HG03095 (cell line): ENCODE results near the gene SLC66A1.
A peak's percentile ranks its signal among the peaks of the same experiment; 100 is the strongest.
"Not testable (repeated sequence)": the region's sequence is repeated elsewhere in the genome, so short reads cannot be mapped to it uniquely, and the experiment has no call there.

Experiments used
- ATAC-seq: cut with Tn5 transposase; IDR thresholded peaks from one replicate; pipeline ENCODE4 v1.9.1; 2021; ENCODE audit warnings: moderate library complexity; ENCODE audit not compliant: unreplicated experiment

SLC66A1 gene

DNA sequence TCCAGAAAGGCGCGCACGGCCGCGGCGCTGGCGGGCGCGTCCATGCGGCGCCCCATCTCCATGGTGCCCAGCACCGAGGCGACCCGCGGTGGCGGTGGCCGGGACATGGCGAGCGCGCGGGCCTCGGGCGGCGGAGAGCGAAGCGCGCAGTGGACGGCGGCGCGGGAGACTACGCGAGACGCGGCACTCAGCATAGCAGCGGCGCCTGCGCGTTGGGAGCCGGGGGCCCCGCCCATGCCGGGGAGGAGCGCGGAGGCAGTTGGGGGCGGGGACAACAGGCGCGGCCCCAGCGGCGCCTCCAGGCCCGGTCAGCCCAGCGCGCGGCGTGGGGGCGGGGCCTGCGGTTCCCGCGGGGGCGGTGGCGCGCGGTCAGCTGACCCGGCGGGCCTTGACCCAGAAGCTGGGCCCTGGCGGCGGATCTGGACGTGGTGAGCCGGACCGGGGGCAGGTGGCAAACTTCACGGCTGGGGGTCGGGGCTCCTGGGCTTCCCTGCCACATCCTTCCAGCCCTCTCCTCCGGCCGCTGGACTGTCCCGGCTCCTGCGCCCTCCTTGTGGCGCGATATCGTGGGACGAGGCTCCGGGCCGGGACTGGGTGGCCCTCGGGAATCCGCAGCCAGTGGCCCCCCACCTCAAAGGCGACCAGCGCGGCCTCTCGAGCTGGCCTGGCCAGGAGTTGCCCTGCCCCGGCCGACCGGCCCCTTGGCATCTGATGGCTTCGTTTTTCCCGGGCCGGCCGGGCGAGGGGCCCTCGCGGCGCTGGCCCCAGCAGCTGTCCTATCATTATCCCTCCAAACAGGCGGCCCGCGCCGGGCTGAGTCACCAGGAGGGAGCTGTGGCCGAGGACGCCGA, at the start of gene SLC66A1, which contains the start of gene AKR7A2:
SLC66A1 (plus strand) TSS at position 396 of the 851 bp plus-strand sequence. CDS start 5,352 bp downstream, outside the sequence.
AKR7A2 (minus strand) TSS at position 214 of the 851 bp plus-strand sequence; CDS start at position 194, 20 bp downstream.
- peak; percentile 54 for ATAC-seq

GRCh38 chr1:19262744-19263143, 49.4 kb upstream of the SLC66A1 start:
- ATAC-seq = no peak

DNA sequence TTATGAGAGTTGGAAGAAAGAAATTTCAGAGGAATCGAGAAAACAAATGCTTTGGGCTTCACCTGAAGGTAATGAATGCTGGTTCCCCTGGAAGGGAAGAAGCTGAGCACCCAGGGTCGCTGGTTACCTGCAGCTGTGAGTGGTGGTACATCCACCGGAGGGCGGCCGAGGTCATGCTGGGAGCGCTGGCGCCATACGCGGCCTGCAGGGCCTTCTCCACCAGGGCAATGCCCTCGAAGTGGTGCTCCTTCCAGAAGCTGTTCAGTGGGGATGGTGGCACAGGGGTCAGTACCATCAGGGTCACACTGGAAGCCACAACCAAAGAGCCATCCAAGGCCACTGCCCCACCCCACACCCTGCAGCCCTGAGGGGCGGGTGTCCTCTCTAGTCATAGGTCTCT, 43.7 kb upstream of the SLC66A1 start:
- no peak for ATAC-seq

DNA sequence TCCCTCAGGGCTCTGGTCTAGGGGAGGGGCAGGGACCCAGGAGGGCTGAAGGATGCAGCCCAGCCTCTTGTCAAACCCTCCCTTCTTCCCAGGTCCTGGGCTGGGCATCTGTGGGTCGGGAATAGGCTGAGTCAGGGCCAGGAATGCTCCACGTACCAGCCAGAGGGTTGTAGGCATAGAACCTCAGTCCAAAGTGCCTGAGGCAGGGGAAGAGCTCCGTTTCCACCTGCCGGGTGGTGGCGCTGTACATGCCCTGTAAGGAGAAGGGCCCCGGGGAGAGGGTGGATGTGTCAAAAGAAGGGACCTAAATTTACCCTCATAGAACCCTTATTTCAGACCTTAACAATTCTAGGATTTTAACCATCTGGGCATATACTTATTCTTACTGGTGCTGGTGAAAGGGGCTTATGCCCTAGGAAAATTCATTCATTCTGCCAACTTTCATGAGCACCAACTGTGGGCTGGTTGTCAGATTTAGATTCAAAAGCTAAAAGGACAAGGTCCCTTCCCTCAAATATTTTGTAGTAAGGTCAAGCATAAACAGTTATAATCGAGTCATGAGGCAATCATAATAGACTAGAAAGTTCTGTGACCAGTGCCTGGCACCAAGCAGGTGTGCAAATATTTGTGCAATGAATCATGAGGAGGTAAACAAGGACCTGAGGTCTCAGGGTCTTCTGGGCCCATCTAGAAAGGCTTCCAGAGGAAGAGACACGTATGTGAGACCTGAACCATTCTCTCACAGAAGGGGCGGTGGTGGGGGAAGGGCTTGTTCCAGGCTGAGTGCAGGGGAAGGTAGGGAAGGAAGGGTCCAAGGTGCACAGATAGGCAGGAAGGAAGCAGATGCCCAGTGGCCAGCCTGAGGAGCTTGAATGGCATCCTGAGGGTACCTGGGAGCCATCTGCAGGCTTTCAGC, 42.4 kb upstream of the SLC66A1 start:
- not testable (repeated sequence) for ATAC-seq

GRCh38 chr1:19270343-19270730, 41.8 kb upstream of the SLC66A1 start:
- ATAC-seq = not testable (repeated sequence)

- ATAC-seq = no peak
These were observed 40.1 kb upstream of the SLC66A1 start for GRCh38 chr1:19272064-19272463.

DNA sequence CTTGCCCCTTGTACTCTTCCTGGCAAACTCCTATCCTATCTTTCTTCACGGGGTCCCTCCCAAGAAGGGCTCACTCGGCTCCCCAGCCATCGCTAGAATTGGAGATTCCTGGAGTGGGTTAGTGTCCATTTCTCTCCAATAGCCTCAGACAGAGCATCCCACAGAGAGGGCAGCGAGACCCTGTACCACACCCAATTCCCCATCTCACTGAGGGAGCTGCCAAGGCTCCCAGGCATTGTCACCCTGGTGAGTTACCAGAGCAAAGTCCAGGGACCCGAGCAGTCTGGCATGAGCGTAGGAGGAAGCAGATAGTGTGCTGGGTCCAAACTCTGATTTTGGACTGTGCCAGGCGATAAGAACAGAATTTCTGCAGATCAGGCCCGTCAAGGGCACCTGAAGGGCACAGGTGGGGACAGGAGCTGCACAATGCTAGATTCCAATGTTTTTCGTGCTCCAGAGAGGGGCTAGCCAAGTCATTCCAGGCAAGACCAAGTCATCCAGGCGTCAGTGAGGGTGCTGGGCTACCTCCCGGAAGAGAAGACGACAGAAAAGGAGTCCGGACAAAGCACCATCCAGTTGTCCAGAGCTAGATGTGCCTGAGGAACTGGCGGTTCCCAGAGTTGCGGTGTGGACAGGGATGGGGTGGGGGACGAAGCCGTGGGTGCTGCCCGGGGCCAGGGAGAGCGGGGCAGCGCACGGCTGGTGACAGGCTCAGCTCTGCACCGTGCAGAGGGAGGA, 38.9 kb upstream of the SLC66A1 start:
- ATAC-seq = no peak

DNA sequence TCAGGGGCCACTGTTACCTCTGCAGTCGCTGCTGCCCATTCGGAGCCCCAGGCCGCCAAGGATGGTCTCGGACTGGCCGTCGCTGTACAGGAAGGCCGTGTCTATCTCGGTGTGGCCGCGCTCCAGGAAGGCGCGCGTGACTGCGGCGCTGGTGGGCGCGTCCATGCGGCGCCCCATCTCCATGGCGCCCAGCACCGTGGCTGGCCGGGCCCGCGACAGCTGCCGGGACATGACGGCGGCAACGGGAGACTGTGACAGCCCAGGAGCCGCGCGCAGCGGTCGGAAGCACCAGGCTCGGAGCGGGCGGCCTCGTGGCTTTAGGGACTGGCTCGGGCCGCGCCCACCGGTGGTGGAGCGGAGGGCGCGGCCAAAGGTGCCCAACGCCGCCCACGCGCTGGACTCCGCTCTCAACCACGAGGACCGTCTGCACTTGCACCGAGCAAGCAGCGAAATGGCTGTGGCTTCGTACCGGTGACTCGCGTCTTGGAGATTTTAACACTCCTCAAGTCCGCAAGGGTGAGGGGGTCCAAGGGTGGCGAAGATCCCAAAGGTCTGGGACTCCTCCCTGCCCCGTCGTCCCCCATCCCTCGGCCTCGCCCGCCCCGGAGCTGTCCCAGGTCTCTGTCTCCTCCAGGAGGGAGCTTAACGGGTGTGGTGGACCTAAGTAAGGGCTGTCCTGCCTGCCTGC, 38.1 kb upstream of the SLC66A1 start:
- ATAC-seq = not testable (repeated sequence)

GRCh38 chr1:19274636-19275035, 37.5 kb upstream of the SLC66A1 start:
- no peak for ATAC-seq

DNA sequence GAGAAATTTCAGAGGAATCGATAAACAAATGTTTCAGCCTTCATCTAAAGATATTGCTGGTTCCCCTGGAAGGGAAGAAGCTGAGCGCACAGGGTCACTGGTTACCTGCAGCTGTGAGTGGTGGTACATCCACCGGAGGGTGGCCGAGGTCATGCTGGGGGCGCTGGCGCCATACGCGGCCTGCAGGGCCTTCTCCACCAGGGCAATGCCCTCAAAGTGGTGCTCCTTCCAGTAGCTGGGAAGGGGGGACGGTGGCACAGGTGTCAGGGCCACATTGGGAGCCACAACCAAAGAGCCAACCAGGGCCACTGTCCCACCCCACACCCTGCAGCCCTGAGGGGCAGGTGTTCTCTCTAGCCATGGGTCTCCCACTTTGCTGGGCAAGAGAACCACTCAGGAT, 28.2 kb upstream of the SLC66A1 start:
- no peak for ATAC-seq

- ATAC-seq = no peak
These were observed 27.2 kb upstream of the SLC66A1 start for GRCh38 chr1:19284881-19285280.

DNA sequence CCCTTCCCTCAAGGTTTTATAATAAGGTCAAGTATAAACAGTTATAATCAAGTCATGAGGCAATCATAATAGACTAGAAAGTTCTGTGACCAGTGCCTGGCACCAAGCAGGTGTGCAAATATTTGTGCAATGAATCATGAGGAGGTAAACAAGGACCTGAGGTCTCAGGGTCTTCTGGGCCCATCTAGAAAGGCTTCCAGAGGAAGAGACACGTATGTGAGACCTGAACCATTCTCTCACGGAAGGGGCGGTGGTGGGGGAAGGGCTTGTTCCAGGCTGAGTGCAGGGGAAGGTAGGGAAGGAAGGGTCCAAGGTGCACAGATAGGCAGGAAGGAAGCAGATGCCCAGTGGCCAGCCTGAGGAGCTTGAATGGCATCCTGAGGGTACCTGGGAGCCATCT, 26.8 kb upstream of the SLC66A1 start:
- not testable (repeated sequence) for ATAC-seq

GRCh38 chr1:19285807-19286206, 26.3 kb upstream of the SLC66A1 start:
- ATAC-seq = not testable (repeated sequence)

GRCh38 chr1:19287436-19288185, 24.5 kb upstream of the SLC66A1 start:
- no peak for ATAC-seq

DNA sequence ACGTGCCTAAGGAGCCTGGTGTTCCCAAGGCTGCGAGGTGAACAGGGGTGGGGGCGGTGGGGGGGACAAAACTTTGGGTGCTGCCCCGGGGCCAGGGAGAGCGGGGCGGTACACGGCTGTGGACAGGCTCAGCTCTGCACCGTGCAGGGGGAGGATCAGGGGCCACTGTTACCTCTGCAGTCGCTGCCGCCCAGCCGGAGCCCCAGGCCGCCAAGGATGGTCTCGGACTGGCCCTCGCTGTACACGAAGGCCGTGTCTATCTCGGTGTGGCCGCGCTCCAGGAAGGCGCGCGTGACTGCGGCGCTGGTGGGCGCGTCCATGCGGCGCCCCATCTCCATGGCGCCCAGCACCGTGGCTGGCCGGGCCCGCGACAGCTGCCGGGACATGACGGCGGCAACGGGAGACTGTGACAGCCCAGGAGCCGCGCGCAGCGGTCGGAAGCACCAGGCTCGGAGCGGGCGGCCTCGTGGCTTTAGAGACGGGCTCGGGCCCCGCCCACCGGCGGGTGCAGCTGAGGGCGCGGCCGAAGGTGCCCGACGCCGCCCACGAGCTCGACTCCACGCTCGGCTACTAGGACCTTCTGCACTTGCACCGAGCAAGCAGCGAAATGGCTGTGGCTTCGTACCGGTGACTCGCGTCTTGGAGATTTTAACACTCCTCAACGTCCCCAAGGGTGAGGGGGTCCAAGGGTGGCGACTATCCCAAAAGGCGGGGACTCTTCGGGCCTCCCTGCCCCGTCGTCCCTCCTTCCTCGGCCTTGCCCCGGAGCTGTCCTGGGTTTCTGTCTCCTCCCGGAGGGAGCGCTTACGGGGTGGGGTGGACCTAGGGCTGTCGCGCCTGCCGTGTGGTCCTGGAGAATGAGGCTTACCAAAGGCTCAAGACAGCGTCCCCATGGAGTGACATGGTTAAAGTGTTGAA, 23.5 kb upstream of the SLC66A1 start, which contains the start of gene AKR7A3:
AKR7A3 (minus strand) TSS at position 447 of the 918 bp plus-strand sequence; CDS start at position 386, 61 bp downstream.
- not testable (repeated sequence) for ATAC-seq

DNA sequence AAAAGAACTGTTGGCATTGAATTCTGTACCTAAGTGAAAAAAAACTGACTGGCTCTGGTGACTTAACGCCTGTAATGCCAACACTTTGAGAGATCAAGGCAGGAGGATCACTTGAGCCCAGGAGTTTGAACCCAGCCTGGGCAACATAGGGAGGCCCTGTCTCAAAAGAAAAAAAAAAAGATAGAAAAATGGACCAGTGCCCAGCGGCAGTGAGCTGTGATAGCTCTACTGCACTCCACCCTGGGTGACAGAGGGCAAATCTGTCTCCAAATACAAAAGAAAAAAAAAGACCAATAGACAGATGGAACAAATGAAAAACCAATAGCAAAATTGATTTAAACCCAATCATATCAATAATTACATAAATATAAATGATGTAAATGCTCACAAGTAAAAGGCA, 22.9 kb upstream of the SLC66A1 start:
- no peak for ATAC-seq

GRCh38 chr1:19294638-19295037, 17.5 kb upstream of the SLC66A1 start:
- ATAC-seq = no peak

GRCh38 chr1:19300211-19300610, 11.9 kb upstream of the SLC66A1 start:
- ATAC-seq = no peak
